WTC11 (cell line): ENCODE data around the gene RBM4. TPM values are rescaled to one million over a fixed set of nuclear protein-coding genes. Genes with fewer than 3 reads are reported as not detected.

ENCODE experiments used
- ATAC-seq: fragments of 200-7000 bp; cut with Tn5 transposase; 2 replicates; pipeline ENCODE4 v1.10.0; 2021; ENCODE audit warnings: mild to moderate bottlenecking, moderate library complexity
- Bru-seq: library from RNA; stranded (reverse); fragments of 400-500 nt; gene quantifications from one replicate; lab custom pipeline; 2021; lab: Mats Ljungman, UMichigan
- CTCF ChIA-PET: fragments of 300-600 bp; sonication (Branson Sonifier 250); formaldehyde crosslinking; loops from one replicate; lab custom pipeline; 2021; ENCODE audit warnings: antibody characterized with exemption; lab: Charles Lee
- POLR2A ChIA-PET: fragments of 350-600 bp; sonication (Branson Sonifier 250); formaldehyde crosslinking; loops from one replicate; lab custom pipeline; 2021; ENCODE audit warnings: antibody characterized with exemption; lab: Charles Lee
- DNase-seq: peaks from one replicate; pipeline ENCODE4 v3.0.0; 2021; ENCODE audit warnings: low spot score
- H3K27ac Mint-ChIP-seq: 2 replicates; pipeline ENCODE4 v1.8.0; 2021; ENCODE audit warnings: mixed read lengths
- H3K27me3 Mint-ChIP-seq: 2 replicates; pipeline ENCODE4 v1.8.0; 2021; ENCODE audit warnings: low read depth, mild to moderate bottlenecking, moderate library complexity, mixed read lengths
- H3K36me3 Mint-ChIP-seq: 2 replicates; pipeline ENCODE4 v1.8.0; 2021; ENCODE audit warnings: mixed read lengths
- H3K4me1 Mint-ChIP-seq: 2 replicates; pipeline ENCODE4 v1.8.0; 2022; ENCODE audit warnings: mixed read lengths
- H3K4me3 Mint-ChIP-seq: 2 replicates; pipeline ENCODE4 v1.8.0; 2021; ENCODE audit warnings: mild to moderate bottlenecking, moderate library complexity, mixed read lengths
- H3K9me3 Mint-ChIP-seq: 2 replicates; pipeline ENCODE4 v1.8.0; 2021; ENCODE audit warnings: mixed read lengths
- CDX4 ChIP-seq: fragments of 250-450 bp; sonication (Bioruptor Pico); IDR thresholded peaks from 2 replicates; pipeline ENCODE4 v1.9.0; 2021; ENCODE audit warnings: moderate library complexity, mild to moderate bottlenecking, inconsistent platforms, borderline replicate concordance
- CTCF ChIP-seq: fragments of 200-600 bp; IDR thresholded peaks from 2 replicates; pipeline ENCODE4 v1.8.0; 2022; ENCODE audit warnings: antibody characterized with exemption
- ERG ChIP-seq: fragments of 250-450 bp; sonication (Bioruptor Pico); IDR thresholded peaks from 2 replicates; pipeline ENCODE4 v1.8.0; 2021; ENCODE audit warnings: mild to moderate bottlenecking
- FOXJ3 ChIP-seq: sonication (generic); formaldehyde crosslinking; IDR thresholded peaks from 2 replicates; pipeline ENCODE4 v1.9.0; 2021; ENCODE audit warnings: missing genetic modification reagents, mild to moderate bottlenecking, borderline replicate concordance
- HMGXB4 ChIP-seq: sonication (generic); formaldehyde crosslinking; IDR thresholded peaks from 2 replicates; pipeline ENCODE4 v1.8.1; 2023; ENCODE audit warnings: mild to moderate bottlenecking, moderate library complexity, missing genetic modification reagents
- IRF1 ChIP-seq: sonication (generic); formaldehyde crosslinking; IDR thresholded peaks from 2 replicates; pipeline ENCODE4 v1.8.0; 2023; ENCODE audit warnings: missing genetic modification reagents
- NFYB ChIP-seq: sonication (generic); formaldehyde crosslinking; conservative IDR thresholded peaks from 2 replicates; pipeline ENCODE4 v1.8.0; 2022; ENCODE audit warnings: low read depth, missing genetic modification reagents
- ZNF317 ChIP-seq: sonication (generic); formaldehyde crosslinking; IDR thresholded peaks from 2 replicates; pipeline ENCODE4 v1.8.1; 2023; ENCODE audit warnings: low read depth, mild to moderate bottlenecking, moderate library complexity, missing genetic modification reagents, borderline replicate concordance
- long read RNA-seq, 3 experiments: library from RNA in 1 of 3; library from capped mRNA in 1 of 3; library from polyadenylated mRNA in 1 of 3; unstranded in 2 of 3; stranded (forward) in 1 of 3; transcript quantifications; one replicate each; pipeline ENCODE4 v2.0.0, GENCODE V29; 2021
- total RNA-seq: library from RNA; stranded (reverse); gene quantifications from 3 replicates; pipeline ENCODE4 v1.2.3, GENCODE V29; 2021
- TF ChIP-seq, protein P1 (sequence below): sonication (generic); formaldehyde crosslinking; IDR thresholded peaks from 2 replicates; pipeline ENCODE4 v1.8.0; 2022; ENCODE audit warnings: mild to moderate bottlenecking, missing genetic modification reagents
- TF ChIP-seq, protein P2 (sequence below): sonication (generic); formaldehyde crosslinking; IDR thresholded peaks from 2 replicates; pipeline ENCODE4 v1.8.1; 2023; ENCODE audit warnings: mild to moderate bottlenecking, missing genetic modification reagents
- TF ChIP-seq, protein P3 (sequence below): fragments of 250-450 bp; sonication (Bioruptor Pico); IDR thresholded peaks from 2 replicates; pipeline ENCODE4 v1.9.0; 2021; ENCODE audit warnings: mild to moderate bottlenecking, borderline replicate concordance
- TF ChIP-seq, protein P4 (sequence below): sonication (generic); formaldehyde crosslinking; IDR thresholded peaks from 2 replicates; pipeline ENCODE4 v1.8.0; 2022; ENCODE audit warnings: mild to moderate bottlenecking, missing genetic modification reagents

The RBM4 gene, protein sequence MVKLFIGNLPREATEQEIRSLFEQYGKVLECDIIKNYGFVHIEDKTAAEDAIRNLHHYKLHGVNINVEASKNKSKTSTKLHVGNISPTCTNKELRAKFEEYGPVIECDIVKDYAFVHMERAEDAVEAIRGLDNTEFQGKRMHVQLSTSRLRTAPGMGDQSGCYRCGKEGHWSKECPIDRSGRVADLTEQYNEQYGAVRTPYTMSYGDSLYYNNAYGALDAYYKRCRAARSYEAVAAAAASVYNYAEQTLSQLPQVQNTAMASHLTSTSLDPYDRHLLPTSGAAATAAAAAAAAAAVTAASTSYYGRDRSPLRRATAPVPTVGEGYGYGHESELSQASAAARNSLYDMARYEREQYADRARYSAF
- total RNA-seq (144 to 163 TPM (median 154 TPM) in 3 replicates), Bru-seq, nascent RNA (percentile 96 among the genes with signal in this experiment)
- long read RNA-seq, experiment 1, transcript RBM4-206 (2 exons, 1,548 nt) = minor isoform, 12 of 270 reads
- long read RNA-seq, experiment 1, transcript RBM4-204 (4 exons, 1,763 nt) = minor isoform, 27 of 270 reads
- long read RNA-seq, experiment 1, transcript RBM4-203 (3 exons, 921 nt) = minor isoform, 20 of 270 reads
- long read RNA-seq, experiment 1, transcript RBM4-201 (4 exons, 1,694 nt) = major isoform, 152 of 270 reads
- long read RNA-seq, experiment 1, partial matches to known transcripts = 9 of 270 reads
- long read RNA-seq, experiment 1, other reads (novel, unspliced or antisense) = 24 of 270 reads
- long read RNA-seq, experiment 2, transcript RBM4-205 (3 exons, 2,321 nt) = minor isoform, 16 of 178 reads
- long read RNA-seq, experiment 2, transcript RBM4-201 (4 exons, 1,694 nt) = major isoform, 66 of 178 reads
- long read RNA-seq, experiment 2, transcript RBM4-204 (4 exons, 1,763 nt) = minor isoform, 16 of 178 reads
- long read RNA-seq, experiment 2, transcript RBM4-203 (3 exons, 921 nt) = minor isoform, 31 of 178 reads
- long read RNA-seq, experiment 2, partial matches to known transcripts = 24 of 178 reads
- long read RNA-seq, experiment 2, other reads (novel, unspliced or antisense) = 13 of 178 reads
- long read RNA-seq, experiment 3, transcript RBM4-205 (3 exons, 2,321 nt) = minor isoform, 47 of 936 reads
- long read RNA-seq, experiment 3, transcript RBM4-201 (4 exons, 1,694 nt) = major isoform, 629 of 936 reads
- long read RNA-seq, experiment 3, transcript RBM4-204 (4 exons, 1,763 nt) = minor isoform, 62 of 936 reads
- long read RNA-seq, experiment 3, transcript RBM4-203 (3 exons, 921 nt) = minor isoform, 103 of 936 reads
- long read RNA-seq, experiment 3, partial matches to known transcripts = 17 of 936 reads
- long read RNA-seq, experiment 3, other reads (novel, unspliced or antisense) = 41 of 936 reads

- DNase-seq = peak; percentile 97
- H3K4me1 Mint-ChIP-seq = peaks cover 60% of the 10 kb centered on the region
- H3K27ac Mint-ChIP-seq = peak within 1 kb of the TSS; percentile 99
- H3K27me3 Mint-ChIP-seq = no peaks in the 10 kb centered on the region
- peaks cover 55% of the 10 kb centered on the region for H3K36me3 Mint-ChIP-seq
- CTCF ChIA-PET = interaction anchor here (0.5 to 2.1 kb wide), 20 partner anchors 14 to 338 kb away, joined by 3 to 23 read pairs (median 4); partner anchors contain the start of genes CCDC87, CCS, DPP3 and RBM14
- POLR2A ChIA-PET = interaction anchor here (0.5 to 3.0 kb wide), 31 partner anchors 9 to 309 kb away, joined by 3 to 38 read pairs (median 5); partner anchors contain the start of genes ACTN3, BBS1, CCDC87 and CCS
- peak within 1 kb of the TSS; percentile 99 for H3K4me3 Mint-ChIP-seq
- ATAC-seq = peak; percentile 96
- H3K9me3 Mint-ChIP-seq = no peaks in the 10 kb centered on the region
- TF ChIP-seq ERG (CRISPR knock-in tag) (peak; percentile 75), FOXJ3 (no peak), CDX4 (CRISPR knock-in tag) (no peak; the same call in 1 of the 2 replicates), NFYB (CRISPR knock-in tag) (peak; percentile 88), HMGXB4 (CRISPR knock-in tag) (no peak), ZNF317 (no peak), CTCF (no peak), IRF1 (CRISPR knock-in tag) (no peak)
- TF ChIP-seq, protein P1, sequence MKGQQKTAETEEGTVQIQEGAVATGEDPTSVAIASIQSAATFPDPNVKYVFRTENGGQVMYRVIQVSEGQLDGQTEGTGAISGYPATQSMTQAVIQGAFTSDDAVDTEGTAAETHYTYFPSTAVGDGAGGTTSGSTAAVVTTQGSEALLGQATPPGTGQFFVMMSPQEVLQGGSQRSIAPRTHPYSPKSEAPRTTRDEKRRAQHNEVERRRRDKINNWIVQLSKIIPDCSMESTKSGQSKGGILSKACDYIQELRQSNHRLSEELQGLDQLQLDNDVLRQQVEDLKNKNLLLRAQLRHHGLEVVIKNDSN = 0 out of 2 replicates have a peak, but pooled peaks have one; percentile 46
- TF ChIP-seq, protein P2, sequence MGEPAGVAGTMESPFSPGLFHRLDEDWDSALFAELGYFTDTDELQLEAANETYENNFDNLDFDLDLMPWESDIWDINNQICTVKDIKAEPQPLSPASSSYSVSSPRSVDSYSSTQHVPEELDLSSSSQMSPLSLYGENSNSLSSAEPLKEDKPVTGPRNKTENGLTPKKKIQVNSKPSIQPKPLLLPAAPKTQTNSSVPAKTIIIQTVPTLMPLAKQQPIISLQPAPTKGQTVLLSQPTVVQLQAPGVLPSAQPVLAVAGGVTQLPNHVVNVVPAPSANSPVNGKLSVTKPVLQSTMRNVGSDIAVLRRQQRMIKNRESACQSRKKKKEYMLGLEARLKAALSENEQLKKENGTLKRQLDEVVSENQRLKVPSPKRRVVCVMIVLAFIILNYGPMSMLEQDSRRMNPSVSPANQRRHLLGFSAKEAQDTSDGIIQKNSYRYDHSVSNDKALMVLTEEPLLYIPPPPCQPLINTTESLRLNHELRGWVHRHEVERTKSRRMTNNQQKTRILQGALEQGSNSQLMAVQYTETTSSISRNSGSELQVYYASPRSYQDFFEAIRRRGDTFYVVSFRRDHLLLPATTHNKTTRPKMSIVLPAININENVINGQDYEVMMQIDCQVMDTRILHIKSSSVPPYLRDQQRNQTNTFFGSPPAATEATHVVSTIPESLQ (CRISPR knock-in tag) = no peak
- TF ChIP-seq, protein P3, sequence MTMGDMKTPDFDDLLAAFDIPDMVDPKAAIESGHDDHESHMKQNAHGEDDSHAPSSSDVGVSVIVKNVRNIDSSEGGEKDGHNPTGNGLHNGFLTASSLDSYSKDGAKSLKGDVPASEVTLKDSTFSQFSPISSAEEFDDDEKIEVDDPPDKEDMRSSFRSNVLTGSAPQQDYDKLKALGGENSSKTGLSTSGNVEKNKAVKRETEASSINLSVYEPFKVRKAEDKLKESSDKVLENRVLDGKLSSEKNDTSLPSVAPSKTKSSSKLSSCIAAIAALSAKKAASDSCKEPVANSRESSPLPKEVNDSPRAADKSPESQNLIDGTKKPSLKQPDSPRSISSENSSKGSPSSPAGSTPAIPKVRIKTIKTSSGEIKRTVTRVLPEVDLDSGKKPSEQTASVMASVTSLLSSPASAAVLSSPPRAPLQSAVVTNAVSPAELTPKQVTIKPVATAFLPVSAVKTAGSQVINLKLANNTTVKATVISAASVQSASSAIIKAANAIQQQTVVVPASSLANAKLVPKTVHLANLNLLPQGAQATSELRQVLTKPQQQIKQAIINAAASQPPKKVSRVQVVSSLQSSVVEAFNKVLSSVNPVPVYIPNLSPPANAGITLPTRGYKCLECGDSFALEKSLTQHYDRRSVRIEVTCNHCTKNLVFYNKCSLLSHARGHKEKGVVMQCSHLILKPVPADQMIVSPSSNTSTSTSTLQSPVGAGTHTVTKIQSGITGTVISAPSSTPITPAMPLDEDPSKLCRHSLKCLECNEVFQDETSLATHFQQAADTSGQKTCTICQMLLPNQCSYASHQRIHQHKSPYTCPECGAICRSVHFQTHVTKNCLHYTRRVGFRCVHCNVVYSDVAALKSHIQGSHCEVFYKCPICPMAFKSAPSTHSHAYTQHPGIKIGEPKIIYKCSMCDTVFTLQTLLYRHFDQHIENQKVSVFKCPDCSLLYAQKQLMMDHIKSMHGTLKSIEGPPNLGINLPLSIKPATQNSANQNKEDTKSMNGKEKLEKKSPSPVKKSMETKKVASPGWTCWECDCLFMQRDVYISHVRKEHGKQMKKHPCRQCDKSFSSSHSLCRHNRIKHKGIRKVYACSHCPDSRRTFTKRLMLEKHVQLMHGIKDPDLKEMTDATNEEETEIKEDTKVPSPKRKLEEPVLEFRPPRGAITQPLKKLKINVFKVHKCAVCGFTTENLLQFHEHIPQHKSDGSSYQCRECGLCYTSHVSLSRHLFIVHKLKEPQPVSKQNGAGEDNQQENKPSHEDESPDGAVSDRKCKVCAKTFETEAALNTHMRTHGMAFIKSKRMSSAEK (CRISPR knock-in tag) = peak; percentile 42; the same call in 1 of the 2 replicates
- TF ChIP-seq, protein P4, sequence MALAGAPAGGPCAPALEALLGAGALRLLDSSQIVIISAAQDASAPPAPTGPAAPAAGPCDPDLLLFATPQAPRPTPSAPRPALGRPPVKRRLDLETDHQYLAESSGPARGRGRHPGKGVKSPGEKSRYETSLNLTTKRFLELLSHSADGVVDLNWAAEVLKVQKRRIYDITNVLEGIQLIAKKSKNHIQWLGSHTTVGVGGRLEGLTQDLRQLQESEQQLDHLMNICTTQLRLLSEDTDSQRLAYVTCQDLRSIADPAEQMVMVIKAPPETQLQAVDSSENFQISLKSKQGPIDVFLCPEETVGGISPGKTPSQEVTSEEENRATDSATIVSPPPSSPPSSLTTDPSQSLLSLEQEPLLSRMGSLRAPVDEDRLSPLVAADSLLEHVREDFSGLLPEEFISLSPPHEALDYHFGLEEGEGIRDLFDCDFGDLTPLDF (CRISPR knock-in tag) = no peak
Observed at GRCh38 chr11:66638177-66639065, at the start of gene RBM4. Gene RBM4 (plus strand): TSS chr11:66638703. CDS start chr11:66639712, 1,009 bp downstream.
